CD14-positive monocyte (primary cell): ENCODE measurements around the gene ARL4A. TPM values are rescaled to one million over a fixed set of nuclear protein-coding genes. Genes with fewer than 3 reads are reported as not detected.
"Not testable (repeated sequence)": the region's sequence is repeated elsewhere in the genome, so short reads cannot be mapped to it uniquely, and the experiment has no call there.

Experiments used
- DNase-seq, 3 donors: peaks; one replicate each; pipeline ENCODE4 v3.0.0-alpha.2; 2011 to 2022
- H2AFZ ChIP-seq: 2 replicates; pipeline ENCODE4 v1.6.0; 2012; ENCODE audit warnings: mild to moderate bottlenecking, low read depth, low read length, inconsistent platforms; ENCODE audit not compliant: insufficient read depth, poor library complexity, severe bottlenecking
- H3K27ac ChIP-seq, 2 donors: 1 replicate in 1 of 2; 2 replicates in 1 of 2; pipeline ENCODE4 v1.5.1; 2012 to 2013; ENCODE audit warnings: low read length in 2 of 2, control low read depth in 1 of 2, inconsistent platforms in 1 of 2, low read depth in 1 of 2, mild to moderate bottlenecking in 1 of 2
- H3K27me3 ChIP-seq, 2 donors: one replicate each; pipeline versions ENCODE4 v1.6.0 to v1.6.1; 2011 to 2013; ENCODE audit warnings: low read length in 2 of 2; ENCODE audit not compliant: control insufficient read depth in 2 of 2, insufficient read depth in 2 of 2
- H3K36me3 ChIP-seq, 2 donors: replicated peaks in 1 of 2; 1 replicate in 1 of 2; 2 replicates in 1 of 2; pipeline versions ENCODE4 v1.5.1 to v1.6.1; 2012 to 2013; ENCODE audit warnings: low read length in 2 of 2, control low read depth in 1 of 2, inconsistent platforms in 1 of 2, mild to moderate bottlenecking in 1 of 2; ENCODE audit not compliant: insufficient read depth in 2 of 2, control insufficient read depth in 1 of 2
- H3K4me1 ChIP-seq, 2 donors: 1 replicate in 1 of 2; 2 replicates in 1 of 2; pipeline versions ENCODE4 v1.5.1 to v1.6.1; 2012 to 2013; ENCODE audit warnings: low read length in 2 of 2, control low read depth in 1 of 2, inconsistent platforms in 1 of 2, mild to moderate bottlenecking in 1 of 2, moderate library complexity in 1 of 2; ENCODE audit not compliant: insufficient read depth in 2 of 2, control insufficient read depth in 1 of 2
- H3K4me2 ChIP-seq: replicated peaks from 2 replicates; pipeline ENCODE3; 2012; ENCODE audit warnings: low read length, moderate library complexity, mild to moderate bottlenecking; ENCODE audit not compliant: poor library complexity, severe bottlenecking; ENCODE audit errors: extremely low read depth
- H3K4me3 ChIP-seq, 3 experiments: fragments of 200-600 bp in 1 of 3; sonication (generic) in 1 of 3; replicated peaks in 1 of 3; 1 replicate in 2 of 3; 2 replicates in 1 of 3; pipeline ENCODE4 v1.5.1; 2011 to 2013; ENCODE audit warnings: low read length in 3 of 3, mild to moderate bottlenecking in 3 of 3, control low read depth in 2 of 3, low read depth in 2 of 3, inconsistent platforms in 1 of 3, moderate library complexity in 1 of 3
- H3K79me2 ChIP-seq: 2 replicates; pipeline ENCODE4 v1.6.0; 2012; ENCODE audit warnings: mild to moderate bottlenecking, control low read depth, inconsistent platforms, low read length, moderate library complexity; ENCODE audit not compliant: insufficient read depth
- H3K9ac ChIP-seq: 2 replicates; pipeline ENCODE4 v1.6.0; 2017; ENCODE audit warnings: low read length, mild to moderate bottlenecking; ENCODE audit not compliant: insufficient read depth, poor library complexity, severe bottlenecking
- H3K9me3 ChIP-seq, 2 donors: replicated peaks in 1 of 2; 1 replicate in 1 of 2; 2 replicates in 1 of 2; pipeline versions ENCODE4 v1.5.1 to v1.6.1; 2012 to 2013; ENCODE audit warnings: low read length in 2 of 2, control low read depth in 1 of 2; ENCODE audit not compliant: control insufficient read depth in 1 of 2, insufficient read depth in 1 of 2
- H4K20me1 ChIP-seq: 2 replicates; pipeline ENCODE4 v1.6.0; 2012; ENCODE audit warnings: mild to moderate bottlenecking, low read length, control low read depth, moderate library complexity; ENCODE audit not compliant: insufficient read depth
- H3K27ac Mint-ChIP-seq, 7 donors: one replicate each; pipeline ENCODE4 v1.8.0; 2020; ENCODE audit warnings: mild to moderate bottlenecking in 7 of 7, mixed read lengths in 7 of 7, moderate library complexity in 6 of 7, inconsistent platforms in 2 of 7
- H3K27me3 Mint-ChIP-seq, 3 donors: one replicate each; pipeline ENCODE4 v1.8.0; 2021 to 2022; ENCODE audit warnings: low read depth in 3 of 3, mild to moderate bottlenecking in 3 of 3, mixed read lengths in 3 of 3, moderate library complexity in 3 of 3, inconsistent platforms in 1 of 3
- H3K36me3 Mint-ChIP-seq, 2 donors: one replicate each; pipeline ENCODE4 v1.8.0; 2020; ENCODE audit warnings: mixed read lengths in 2 of 2, inconsistent platforms in 1 of 2, mild to moderate bottlenecking in 1 of 2
- H3K4me1 Mint-ChIP-seq: one replicate; pipeline ENCODE4 v1.8.0; 2020; ENCODE audit warnings: mild to moderate bottlenecking, mixed read lengths
- H3K4me3 Mint-ChIP-seq, 2 donors: one replicate each; pipeline ENCODE4 v1.8.0; 2020; ENCODE audit warnings: mild to moderate bottlenecking in 2 of 2, mixed read lengths in 2 of 2, moderate library complexity in 1 of 2
- H3K9me3 Mint-ChIP-seq, 7 donors: one replicate each; pipeline ENCODE4 v1.8.0; 2020 to 2022; ENCODE audit warnings: mixed read lengths in 7 of 7, mild to moderate bottlenecking in 6 of 7, moderate library complexity in 6 of 7, inconsistent platforms in 2 of 7
- CTCF ChIP-seq: fragments of 200-600 bp; IDR thresholded peaks from one replicate; pipeline ENCODE4 v1.8.0; 2022; ENCODE audit warnings: antibody characterized with exemption, mild to moderate bottlenecking
- WGBS: methylation state at CpG from one replicate; pipeline ENCODE4 v1.1.5; 2013; ENCODE audit warnings: missing lambda C conversion rate; ENCODE audit not compliant: insufficient coverage; 5-methylcytosine and 5-hydroxymethylcytosine counted together
- intact Hi-C, 2 donors: fragments of 100-400 bp; cut with micrococcal nuclease; formaldehyde crosslinking; loops; one replicate each; pipeline versions ENCODE4 v1.15.0 to v1.15.1; 2023
- polyA plus RNA-seq, 3 donors: library from polyadenylated mRNA; depleted of rRNA in 1 of 3; unstranded in 2 of 3; stranded (reverse) in 1 of 3; fragments of 300-500 nt in 2 of 3; fragments of >200 nt in 1 of 3; fragmentation: Illumina TruSeq in 2 of 3; gene quantifications; 1 replicate in 2 of 3; 2 replicates in 1 of 3; pipeline ENCODE4 v1.2.3, GENCODE V29; 2012 to 2021

ARL4A gene
- polyA plus RNA-seq, 3 donors = 60.3 to 125 (median 69.3) TPM

- H3K4me3 ChIP-seq = no peak overlapping the region
- H2AFZ ChIP-seq = no peak overlapping the region
- H3K9me3 Mint-ChIP-seq = peaks cover 0 to 4% (median 0%) of the 10 kb centered on the region in 7 donors
- no peaks in the 10 kb centered on the region for H3K79me2 ChIP-seq
- no peaks in the 10 kb centered on the region for H3K36me3 Mint-ChIP-seq
- no peak for TF ChIP-seq CTCF
- peaks cover 0 to 3% (median 2%) of the 10 kb centered on the region in 3 donors for H3K27me3 Mint-ChIP-seq
- H3K27me3 ChIP-seq = no peaks in the 10 kb centered on the region
- H4K20me1 ChIP-seq = no peaks in the 10 kb centered on the region
- no peak overlapping the region for H3K27ac ChIP-seq
- H3K4me3 Mint-ChIP-seq = no peak overlapping the region
- no peak overlapping the region for H3K4me2 ChIP-seq
- no peak for DNase-seq
- H3K36me3 ChIP-seq = no peaks in the 10 kb centered on the region
- H3K4me1 Mint-ChIP-seq = no peaks in the 10 kb centered on the region
- H3K27ac Mint-ChIP-seq = no peak overlapping the region
- WGBS = no CpG with 5 or more reads among the region's 2 CpGs
- no peaks in the 10 kb centered on the region for H3K4me1 ChIP-seq
- intact Hi-C loops = no loop called here
- H3K9ac ChIP-seq = no peak overlapping the region
- H3K9me3 ChIP-seq = no peaks in the 10 kb centered on the region
These were observed 33.9 kb upstream of the ARL4A start for GRCh38 chr7:12653518-12653917.

- no peaks in the 10 kb centered on the region for H3K36me3 Mint-ChIP-seq
- no peak overlapping the region for H3K27ac Mint-ChIP-seq
- H3K27me3 Mint-ChIP-seq = peaks cover 0 to 3% (median 2%) of the 10 kb centered on the region in 3 donors
- Histone ChIP-seq H3K27ac (no peak overlapping the region), H4K20me1 (no peaks in the 10 kb centered on the region), H3K9ac (no peak overlapping the region), H3K27me3 (no peaks in the 10 kb centered on the region), H3K9me3 (no peaks in the 10 kb centered on the region), H3K4me1 (no peaks in the 10 kb centered on the region), H3K4me2 (no peak overlapping the region), H3K79me2 (no peaks in the 10 kb centered on the region), H2AFZ (no peak overlapping the region), H3K4me3 (no peak overlapping the region), H3K36me3 (no peaks in the 10 kb centered on the region)
- H3K4me3 Mint-ChIP-seq = no peak overlapping the region
- DNase-seq = no peak
- intact Hi-C loops = no loop called here
- no peak for TF ChIP-seq CTCF
- WGBS = no CpG with 5 or more reads among the region's 2 CpGs
- H3K9me3 Mint-ChIP-seq = peaks cover 0 to 5% (median 3%) of the 10 kb centered on the region in 7 donors
- H3K4me1 Mint-ChIP-seq = no peaks in the 10 kb centered on the region
These were observed 32.3 kb upstream of the ARL4A start for GRCh38 chr7:12655161-12655560.

- H3K27me3 Mint-ChIP-seq = not testable (repeated sequence)
These were observed 27.0 kb upstream of the ARL4A start for GRCh38 chr7:12660423-12660822.

More at GRCh38 chr7:12660423-12660822, 27.0 kb upstream of the ARL4A start:
- H3K4me3 Mint-ChIP-seq, DNase-seq, H3K27me3 ChIP-seq, H3K4me3 ChIP-seq, H3K27ac ChIP-seq, H3K4me1 ChIP-seq, H3K4me2 ChIP-seq, H3K9ac ChIP-seq, H3K27ac Mint-ChIP-seq, intact Hi-C loops, H3K36me3 Mint-ChIP-seq, H4K20me1 ChIP-seq, H3K9me3 ChIP-seq, H2AFZ ChIP-seq, H3K36me3 ChIP-seq, H3K4me1 Mint-ChIP-seq, H3K79me2 ChIP-seq, H3K9me3 Mint-ChIP-seq: not testable (repeated sequence)
- 96% methylated on average over 5 of the region's 8 CpGs for WGBS
